Activated CD4-positive, alpha-beta T cell treated with anti-CD3 and anti-CD28 coated beads, Interleukin-2, amount 50 U/mL, for 4 hours (primary cell): ENCODE data around the gene ATXN7L3.

Experiments
- DNase-seq, 2 experiments: peaks; one replicate each; pipeline ENCODE4 v3.0.0-alpha.2; 2020

ATXN7L3 gene

GRCh38 chr17:44198721-44199552 lies 747 bp downstream of the ATXN7L3 start:
- DNase-seq = peak; percentile 33 to 35

- DNase-seq = peak; percentile 20 to 37
Observed at GRCh38 chr17:44197980-44198720, 1.5 kb downstream of the ATXN7L3 start.

- DNase-seq = no peak
Observed at GRCh38 chr17:44197107-44197506, 2.6 kb downstream of the ATXN7L3 start.

- DNase-seq = no peak
Observed at GRCh38 chr17:44193326-44194084, 6.2 kb downstream of the ATXN7L3 start.

- no peak for DNase-seq
Observed at GRCh38 chr17:44192750-44193149, 6.9 kb downstream of the ATXN7L3 start.

GRCh38 chr17:44191941-44192496 lies 7.7 kb downstream of the ATXN7L3 start:
- DNase-seq = no peak

- DNase-seq = no peak
Observed at GRCh38 chr17:44191369-44191768, 8.3 kb downstream of the ATXN7L3 start.

GRCh38 chr17:44190481-44190880 lies 9.2 kb downstream of the ATXN7L3 start:
- DNase-seq = no peak

GRCh38 chr17:44188576-44189403 lies 10.9 kb downstream of the ATXN7L3 start:
- no peak for DNase-seq

DNA sequence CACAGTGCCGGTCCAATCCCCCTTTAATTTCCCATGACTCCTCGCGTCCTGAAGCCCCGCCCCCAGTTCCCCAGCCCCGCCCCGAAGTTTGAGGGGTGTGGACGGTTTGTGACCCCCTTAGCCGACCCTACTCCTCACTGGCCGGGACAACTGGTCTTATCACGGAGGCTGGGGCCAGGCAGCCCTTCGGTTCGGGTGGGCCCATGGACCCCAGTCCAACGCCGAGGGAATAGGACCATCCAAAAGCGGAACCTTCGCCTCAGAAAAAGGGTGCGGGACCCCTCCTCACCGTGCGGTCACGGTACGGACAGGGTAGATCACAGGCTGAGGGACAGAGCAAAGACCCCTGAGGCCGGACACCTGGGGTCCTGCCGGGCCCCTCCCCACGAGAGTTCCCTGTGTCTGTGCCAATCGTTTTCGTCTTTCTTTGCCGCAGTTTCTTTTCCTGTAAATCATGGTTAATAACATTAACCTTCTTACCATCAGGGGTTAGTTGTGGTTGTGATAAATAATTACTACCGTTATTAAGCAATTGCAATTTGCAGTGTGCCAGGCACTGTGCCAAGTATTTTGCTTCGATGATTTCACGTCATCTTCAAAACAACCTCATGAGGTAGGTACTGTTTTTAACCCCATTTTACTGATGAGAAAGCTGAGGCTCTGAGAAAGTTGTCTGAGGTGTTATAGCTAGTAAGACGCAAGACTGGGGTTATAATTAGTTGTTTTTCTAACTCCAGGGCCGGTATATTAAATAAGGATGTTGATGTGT lies 12.4 kb downstream of the ATXN7L3 start:
- DNase-seq = no peak

DNA sequence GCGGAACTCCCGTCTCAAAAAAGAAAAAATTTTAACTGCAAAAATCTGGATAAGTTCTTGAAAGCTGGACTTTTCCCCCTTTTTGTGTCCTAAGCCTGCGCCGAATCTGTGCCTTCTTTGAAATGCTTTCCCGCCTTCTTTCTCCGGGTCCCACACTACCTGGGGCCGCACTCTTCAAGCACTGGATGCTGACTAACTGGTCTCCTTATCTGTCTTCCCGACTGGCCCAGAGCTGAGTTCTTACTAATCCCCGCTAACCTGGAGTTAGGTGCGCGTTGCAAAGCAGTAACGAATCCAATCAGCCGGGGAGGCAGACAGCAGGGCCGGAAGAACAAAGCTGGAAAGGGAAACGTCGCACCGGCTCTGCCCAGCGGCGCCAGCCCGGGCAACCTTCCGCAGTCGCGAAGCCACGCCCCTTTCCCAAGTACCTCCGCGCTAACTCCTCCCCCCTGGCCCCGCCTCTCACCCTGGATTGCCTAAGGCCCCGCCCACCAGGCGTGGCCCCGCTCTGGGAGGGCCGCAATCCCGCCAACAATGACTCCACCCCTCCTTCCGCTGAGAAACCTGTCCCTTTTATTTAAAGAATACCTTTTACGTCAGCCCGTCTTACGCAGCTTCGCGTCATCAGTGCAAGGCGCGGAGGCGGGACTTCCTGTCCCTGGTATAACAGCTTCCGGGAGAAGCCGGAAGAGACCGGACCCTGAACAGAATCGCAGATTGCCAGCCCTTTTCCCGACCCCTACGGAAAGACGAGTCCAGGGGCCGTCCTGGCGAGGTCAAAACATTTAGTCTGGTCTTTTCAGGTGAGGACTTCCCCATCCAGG lies 13.2 kb downstream of the ATXN7L3 start, which contains the start of gene TMUB2:
Gene TMUB2 (plus strand): TSS at position 666 of the 824 bp plus-strand sequence. CDS start 737 bp downstream, outside the sequence.
- peak; percentile 99 for DNase-seq

GRCh38 chr17:44184212-44184810 lies 15.4 kb downstream of the ATXN7L3 start:
- no peak for DNase-seq

GRCh38 chr17:44183024-44183423 lies 16.7 kb downstream of the ATXN7L3 start:
- DNase-seq = no peak

GRCh38 chr17:44178133-44178532 lies 21.6 kb downstream of the ATXN7L3 start:
- DNase-seq = no peak

- no peak for DNase-seq
Observed at GRCh38 chr17:44177640-44178039, 22.0 kb downstream of the ATXN7L3 start.

DNA sequence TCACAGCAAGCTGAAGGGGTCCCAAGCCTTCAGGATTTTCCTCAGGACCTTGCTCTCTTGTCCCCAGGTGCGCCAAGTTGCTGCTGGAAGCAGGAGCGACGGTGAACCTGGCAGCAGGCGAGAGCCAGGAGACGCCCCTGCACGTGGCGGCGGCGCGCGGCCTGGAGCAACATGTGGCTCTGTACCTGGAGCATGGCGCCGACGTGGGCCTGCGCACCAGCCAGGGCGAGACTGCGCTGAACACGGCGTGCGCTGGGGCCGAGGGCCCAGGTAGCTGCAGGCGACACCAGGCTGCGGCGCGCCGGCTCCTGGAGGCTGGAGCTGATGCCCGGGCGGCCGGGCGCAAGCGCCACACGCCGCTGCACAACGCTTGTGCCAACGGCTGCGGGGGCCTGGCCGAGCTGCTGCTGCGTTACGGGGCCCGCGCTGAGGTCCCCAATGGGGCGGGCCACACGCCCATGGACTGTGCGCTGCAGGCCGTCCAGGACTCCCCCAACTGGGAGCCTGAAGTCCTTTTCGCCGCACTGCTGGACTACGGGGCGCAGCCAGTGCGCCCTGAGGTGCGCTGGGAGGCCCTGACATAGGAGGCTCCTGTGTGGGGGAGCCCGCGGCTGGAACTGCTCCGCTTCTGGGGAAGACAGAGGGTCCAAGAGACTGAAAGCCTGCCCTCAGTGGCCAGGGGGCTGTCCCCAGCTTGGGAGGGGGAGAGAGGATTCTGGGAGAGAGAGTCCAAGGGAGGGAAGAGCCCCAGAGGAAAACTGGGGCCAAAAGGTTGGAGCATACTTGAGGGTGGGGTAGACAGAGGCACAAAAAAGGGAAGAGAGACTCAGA lies 22.8 kb downstream of the ATXN7L3 start:
- no peak for DNase-seq

- DNase-seq = no peak
Observed at GRCh38 chr17:44176257-44176656, 23.4 kb downstream of the ATXN7L3 start.

DNA sequence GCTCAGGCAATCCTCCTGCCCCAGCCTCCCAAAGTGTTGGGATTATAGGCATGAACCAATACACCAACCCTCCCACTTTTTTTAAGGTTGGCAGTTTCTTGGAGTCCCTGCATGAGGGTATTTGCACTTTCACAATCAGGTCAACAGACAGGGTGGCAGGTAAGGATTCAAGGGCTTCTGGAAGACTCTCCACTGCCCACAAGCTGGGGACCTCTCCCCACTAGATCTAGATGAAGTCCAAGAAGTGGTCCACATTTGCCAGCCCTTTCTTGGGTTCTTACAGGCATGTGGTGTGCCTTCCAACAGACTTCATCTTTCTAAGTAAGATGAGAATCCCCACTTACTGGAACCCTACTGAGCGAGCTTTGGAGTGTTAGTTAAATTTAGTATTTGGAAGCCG lies 25.3 kb downstream of the ATXN7L3 start:
- DNase-seq = no peak

DNA sequence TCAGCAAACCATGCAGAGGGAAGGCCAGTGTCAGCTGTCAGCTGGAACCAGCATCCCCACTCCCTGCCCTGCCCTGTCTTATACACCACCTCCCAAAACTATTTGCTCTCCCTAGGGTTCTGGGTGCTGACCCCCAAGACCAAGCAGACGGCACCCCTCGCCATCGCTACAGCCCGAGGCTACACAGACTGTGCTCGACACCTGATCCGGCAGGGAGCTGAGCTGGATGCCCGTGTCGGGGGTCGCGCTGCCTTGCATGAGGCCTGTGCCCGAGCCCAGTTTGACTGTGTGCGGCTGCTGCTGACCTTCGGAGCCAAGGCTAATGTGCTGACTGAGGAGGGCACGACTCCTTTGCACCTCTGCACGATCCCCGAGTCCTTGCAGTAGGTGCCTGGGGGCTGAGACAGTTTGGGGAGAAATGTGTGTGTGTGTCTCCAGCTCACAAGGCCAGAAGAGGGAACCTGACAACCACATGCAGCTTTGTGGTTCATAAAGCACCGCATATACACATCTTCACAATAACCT lies 27.7 kb downstream of the ATXN7L3 start:
- DNase-seq = no peak
